Measurements from ENCODE around the gene TMEM30A.

GRCh38 chr6:75244063-75244584 lies 40.5 kb downstream of the TMEM30A start:
- TF ChIP-seq, protein P1, sequence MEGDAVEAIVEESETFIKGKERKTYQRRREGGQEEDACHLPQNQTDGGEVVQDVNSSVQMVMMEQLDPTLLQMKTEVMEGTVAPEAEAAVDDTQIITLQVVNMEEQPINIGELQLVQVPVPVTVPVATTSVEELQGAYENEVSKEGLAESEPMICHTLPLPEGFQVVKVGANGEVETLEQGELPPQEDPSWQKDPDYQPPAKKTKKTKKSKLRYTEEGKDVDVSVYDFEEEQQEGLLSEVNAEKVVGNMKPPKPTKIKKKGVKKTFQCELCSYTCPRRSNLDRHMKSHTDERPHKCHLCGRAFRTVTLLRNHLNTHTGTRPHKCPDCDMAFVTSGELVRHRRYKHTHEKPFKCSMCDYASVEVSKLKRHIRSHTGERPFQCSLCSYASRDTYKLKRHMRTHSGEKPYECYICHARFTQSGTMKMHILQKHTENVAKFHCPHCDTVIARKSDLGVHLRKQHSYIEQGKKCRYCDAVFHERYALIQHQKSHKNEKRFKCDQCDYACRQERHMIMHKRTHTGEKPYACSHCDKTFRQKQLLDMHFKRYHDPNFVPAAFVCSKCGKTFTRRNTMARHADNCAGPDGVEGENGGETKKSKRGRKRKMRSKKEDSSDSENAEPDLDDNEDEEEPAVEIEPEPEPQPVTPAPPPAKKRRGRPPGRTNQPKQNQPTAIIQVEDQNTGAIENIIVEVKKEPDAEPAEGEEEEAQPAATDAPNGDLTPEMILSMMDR (IDR thresholded peaks at IDR 0.05): no peak
- no peak for TF ChIP-seq POLR2A (IDR thresholded peaks at IDR 0.05)
